ENCODE data around the gene MGST3.
A peak's percentile ranks its signal among the peaks of the same experiment; 100 is the strongest.

DNA sequence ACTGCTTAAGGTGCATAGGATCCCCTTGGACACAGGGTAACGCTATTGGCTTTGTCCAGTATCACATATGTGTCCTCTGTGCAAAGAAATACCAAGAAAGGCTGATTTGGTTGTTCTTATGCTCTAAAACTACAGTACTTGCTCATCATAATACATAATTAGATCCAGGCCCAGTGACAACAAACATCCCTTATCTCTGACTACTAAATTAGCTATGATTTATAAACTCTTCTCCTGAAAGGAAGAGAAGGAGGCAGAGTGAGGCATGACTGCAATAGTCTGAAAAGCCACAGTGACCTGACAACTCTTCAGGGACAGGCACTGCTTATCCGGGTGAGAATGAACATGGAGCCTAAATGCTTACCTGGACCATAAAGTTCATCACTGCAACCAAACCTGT is 30.7 kb downstream of the MGST3 start:
- TF ChIP-seq EP300 (IDR thresholded peaks at IDR 0.05; ENCODE audit: borderline replicate concordance in 1 of 2, low read depth in 1 of 2, low read length in 1 of 2) (0 out of 4 replicates have a peak, but pooled peaks of 1 of the 2 experiments have one; percentile 11), POLR2AphosphoS5 (IDR thresholded peaks at IDR 0.05; ENCODE audit: low read depth, low read length) (no peak), TAF1 (IDR thresholded peaks at IDR 0.05; ENCODE audit: borderline replicate concordance, low read depth, low read length) (no peak), CTCF (IDR thresholded peaks at IDR 0.05) (no peak)
